GM12873 (cell line): Measurements from ENCODE around the gene ZNF544.

ENCODE experiments used
- CTCF ChIP-seq: IDR thresholded peaks from 2 replicates; pipeline ENCODE4 v1.5.1; 2012; ENCODE audit warnings: low read depth, mild to moderate bottlenecking, moderate library complexity, low read length, control low read depth; ENCODE audit not compliant: insufficient read depth; ENCODE audit errors: missing control alignments

The ZNF544 gene

GRCh38 chr19:58218899-58219298 lies 9.8 kb upstream of the ZNF544 start:
- peak; percentile 45 for TF ChIP-seq CTCF

- no peak for TF ChIP-seq CTCF
Observed at GRCh38 chr19:58227964-58228584, 640 bp upstream of the ZNF544 start.

- TF ChIP-seq CTCF = peak; percentile 60
Observed at GRCh38 chr19:58229255-58229639, 533 bp downstream of the ZNF544 start.

- no peak for TF ChIP-seq CTCF
Observed at GRCh38 chr19:58237324-58237723, 8.6 kb downstream of the ZNF544 start.

- TF ChIP-seq CTCF = no peak
Observed at GRCh38 chr19:58243351-58243750, 14.6 kb downstream of the ZNF544 start.

GRCh38 chr19:58248886-58249285 lies 20.2 kb downstream of the ZNF544 start:
- no peak for TF ChIP-seq CTCF

- TF ChIP-seq CTCF = no peak
Observed at GRCh38 chr19:58252102-58252685, 23.5 kb downstream of the ZNF544 start.
